Measurements from ENCODE around the gene CDK16.

The CDK16 gene

GRCh38 chrX:47212381-47213293 is 5.8 kb upstream of the CDK16 start:
- CTCF ChIA-PET: interaction anchor here (0.7 kb wide), 1 partner anchor 175 kb away, joined by 3 read pairs; no protein-coding TSS in a partner anchor
- no peak for DNase-seq (ENCODE audit: extremely low spot score)
- TF ChIP-seq HDGF (IDR thresholded peaks at IDR 0.05; ENCODE audit: borderline replicate concordance): no peak
- no peak for TF ChIP-seq TARDBP (IDR thresholded peaks at IDR 0.05)
- TF ChIP-seq FOXA1 (IDR thresholded peaks at IDR 0.05): no peak
- TF ChIP-seq ELF4 (IDR thresholded peaks at IDR 0.05): no peak
- TF ChIP-seq FOXM1 (IDR thresholded peaks at IDR 0.05; ENCODE audit: borderline replicate concordance): no peak
- no peak for TF ChIP-seq L3MBTL2 (conservative IDR thresholded peaks at IDR 0.05)
- POLR2A ChIA-PET: no interaction called here

- no peak for DNase-seq (ENCODE audit: extremely low spot score)
- ChIA-PET POLR2A (no interaction called here), CTCF (no interaction called here)
- no peak for TF ChIP-seq CTBP1 (IDR thresholded peaks at IDR 0.05; ENCODE audit: borderline replicate concordance)
- no peak for TF ChIP-seq SP1 (IDR thresholded peaks at IDR 0.05)
- TF ChIP-seq L3MBTL2 (conservative IDR thresholded peaks at IDR 0.05): no peak
- no peak for TF ChIP-seq FOXM1 (IDR thresholded peaks at IDR 0.05; ENCODE audit: borderline replicate concordance)
- no peak for TF ChIP-seq NFRKB (IDR thresholded peaks at IDR 0.05)
- TF ChIP-seq PKNOX1 (IDR thresholded peaks at IDR 0.05): no peak
- TF ChIP-seq SUZ12 (IDR thresholded peaks at IDR 0.05): no peak
- TF ChIP-seq FOXK2 (IDR thresholded peaks at IDR 0.05): no peak
- TF ChIP-seq ZNF384 (IDR thresholded peaks at IDR 0.05): no peak
- TF ChIP-seq LEF1 (IDR thresholded peaks at IDR 0.05; ENCODE audit: borderline replicate concordance): no peak
- TF ChIP-seq TARDBP (IDR thresholded peaks at IDR 0.05): no peak
- no peak for TF ChIP-seq FOXA1 (IDR thresholded peaks at IDR 0.05)
- TF ChIP-seq BHLHE40 (IDR thresholded peaks at IDR 0.05; ENCODE audit: borderline replicate concordance): no peak
- no peak for TF ChIP-seq ELF4 (IDR thresholded peaks at IDR 0.05)
- TF ChIP-seq HDGF (IDR thresholded peaks at IDR 0.05; ENCODE audit: borderline replicate concordance): no peak
- TF ChIP-seq ARNT (IDR thresholded peaks at IDR 0.05): no peak
Observed at GRCh38 chrX:47214435-47215077, 3.9 kb upstream of the CDK16 start.

- ChIA-PET CTCF (no interaction called here), POLR2A (interaction anchor here (1.3 kb wide), 1 partner anchor 14 kb away, joined by 3 read pairs; no protein-coding TSS in a partner anchor)
- TF ChIP-seq L3MBTL2 (conservative IDR thresholded peaks at IDR 0.05): no peak
- TF ChIP-seq LEF1 (IDR thresholded peaks at IDR 0.05; ENCODE audit: borderline replicate concordance): no peak
- no peak for TF ChIP-seq PKNOX1 (IDR thresholded peaks at IDR 0.05)
- no peak for TF ChIP-seq FOXA1 (IDR thresholded peaks at IDR 0.05)
- TF ChIP-seq NFRKB (IDR thresholded peaks at IDR 0.05): no peak
- no peak for TF ChIP-seq SP1 (IDR thresholded peaks at IDR 0.05)
- TF ChIP-seq TARDBP (IDR thresholded peaks at IDR 0.05): no peak
- no peak for TF ChIP-seq SUZ12 (IDR thresholded peaks at IDR 0.05)
- TF ChIP-seq BHLHE40 (IDR thresholded peaks at IDR 0.05; ENCODE audit: borderline replicate concordance): no peak
- TF ChIP-seq ZNF384 (IDR thresholded peaks at IDR 0.05): no peak
- TF ChIP-seq ELF4 (IDR thresholded peaks at IDR 0.05): no peak
- no peak for TF ChIP-seq CTBP1 (IDR thresholded peaks at IDR 0.05; ENCODE audit: borderline replicate concordance)
- no peak for TF ChIP-seq ARNT (IDR thresholded peaks at IDR 0.05)
- no peak for DNase-seq (ENCODE audit: extremely low spot score)
Observed at GRCh38 chrX:47215291-47215900, 3.1 kb upstream of the CDK16 start.

DNA sequence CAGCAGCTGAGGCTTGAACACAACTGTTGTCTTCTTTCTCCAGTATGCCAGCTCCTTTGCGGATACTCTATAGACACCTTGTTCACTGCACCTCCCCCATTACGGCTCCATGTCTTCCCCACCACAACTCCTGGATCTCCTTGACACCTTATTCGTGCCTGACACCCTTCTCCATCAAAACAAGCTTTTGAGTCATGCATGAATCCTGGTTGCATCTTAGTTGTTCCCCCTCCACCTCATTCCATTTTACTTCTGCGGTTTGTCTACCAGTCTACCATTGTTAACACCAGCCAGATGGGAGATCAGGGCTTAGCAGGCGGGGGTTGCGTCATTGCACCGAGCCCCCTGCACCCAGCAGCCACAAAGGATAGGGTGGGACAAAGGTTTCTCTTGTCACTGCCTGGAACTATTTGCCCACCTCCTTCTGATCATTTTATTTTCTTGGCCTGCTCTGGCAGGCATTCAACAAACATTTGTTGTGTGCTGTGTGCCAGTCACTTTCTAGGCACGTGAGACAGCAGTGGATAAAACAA is 2.0 kb upstream of the CDK16 start:
- CTCF ChIA-PET: interaction anchor here (0.6 kb wide), 1 partner anchor 98 kb away, joined by 3 read pairs; no protein-coding TSS in a partner anchor
- TF ChIP-seq SP1 (IDR thresholded peaks at IDR 0.05): no peak
- TF ChIP-seq NFRKB (IDR thresholded peaks at IDR 0.05): no peak
- no peak for TF ChIP-seq FOXM1 (IDR thresholded peaks at IDR 0.05; ENCODE audit: borderline replicate concordance)
- no peak for TF ChIP-seq BHLHE40 (IDR thresholded peaks at IDR 0.05; ENCODE audit: borderline replicate concordance)
- no peak for TF ChIP-seq ELF4 (IDR thresholded peaks at IDR 0.05)
- TF ChIP-seq ZNF384 (IDR thresholded peaks at IDR 0.05): no peak
- TF ChIP-seq ARNT (IDR thresholded peaks at IDR 0.05): no peak
- DNase-seq (ENCODE audit: extremely low spot score): no peak
- POLR2A ChIA-PET: interaction anchor here (1.3 to 1.7 kb wide), 2 partner anchors 15 to 145 kb away, joined by 3 to 8 read pairs; no protein-coding TSS in a partner anchor

DNA sequence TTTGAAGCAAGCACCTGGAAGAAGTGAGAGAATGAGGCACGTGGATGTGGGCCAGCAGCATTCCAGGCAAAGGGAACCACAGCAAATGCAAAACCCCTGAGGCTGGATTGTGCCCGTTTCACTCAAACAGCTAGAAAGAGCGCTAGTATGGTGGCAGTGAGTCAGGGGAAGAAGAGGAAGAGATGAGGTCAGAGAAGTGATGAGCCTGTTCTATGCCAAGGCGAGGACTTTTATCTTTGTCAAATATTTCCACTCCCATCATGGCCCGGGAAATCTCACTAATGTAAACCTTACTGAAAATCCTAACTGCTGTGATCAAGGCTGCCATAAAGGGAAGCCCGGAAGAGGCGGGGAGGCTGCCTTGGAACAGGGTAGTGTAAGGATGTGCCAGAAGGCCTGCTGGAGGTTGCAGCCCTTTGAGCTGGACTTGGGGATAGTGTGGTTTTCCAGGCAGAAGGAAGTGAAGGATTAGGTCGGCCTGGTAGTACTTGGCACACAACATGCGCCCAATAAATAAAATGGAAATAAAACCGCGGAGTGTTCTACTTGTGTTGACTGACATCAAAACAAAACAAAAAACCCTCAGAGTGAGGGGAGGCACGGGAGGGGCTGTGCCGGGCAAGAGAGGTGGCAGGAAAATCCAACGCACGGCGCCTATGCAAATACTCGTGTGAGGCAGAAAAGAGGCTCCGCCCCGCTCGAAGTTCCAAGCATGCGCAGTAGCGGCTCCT is 1.2 kb upstream of the CDK16 start:
- peak; percentile 18; the same call in 1 of the 2 replicates for TF ChIP-seq ELF4 (IDR thresholded peaks at IDR 0.05)
- TF ChIP-seq L3MBTL2 (conservative IDR thresholded peaks at IDR 0.05): no peak
- ChIA-PET POLR2A (interaction anchor here (0.6 to 1.7 kb wide), 12 partner anchors 11 to 167 kb away, joined by 3 to 21 read pairs (median 4); partner anchors contain the start of genes NDUFB11, RBM10 and USP11), CTCF (interaction anchor here (0.6 to 1.0 kb wide), 5 partner anchors 95 to 306 kb away, joined by 3 to 5 read pairs (median 3); no protein-coding TSS in a partner anchor)
- DNase-seq (ENCODE audit: extremely low spot score): peak; percentile 32

All from HEK293T (cell line).